IMR-90 (cell line): ENCODE results near the gene PLD1. TPM values are rescaled to one million over a fixed set of nuclear protein-coding genes. Genes with fewer than 3 reads are reported as not detected.

ENCODE experiments used
- ATAC-seq: fragments of 200-7000 bp; cut with Tn5 transposase; 2 replicates; pipeline ENCODE4 v1.9.1; 2020; ENCODE audit warnings: low read depth, mild to moderate bottlenecking, moderate library complexity
- BruUV-seq: library from RNA; stranded (reverse); fragments of 400-500 nt; replicated peaks from 2 replicates; lab custom pipeline; 2021; lab: Mats Ljungman, UMichigan
- CTCF ChIA-PET: fragments of 300-600 bp; formaldehyde crosslinking; extraction: SDS; loops from one replicate; lab custom pipeline; 2021; ENCODE audit warnings: antibody characterized with exemption; lab: Yijun Ruan, JAX
- POLR2A ChIA-PET: fragments of 300-600 bp; sonication (Branson Sonifier 250); formaldehyde crosslinking; loops from one replicate; lab custom pipeline; 2022; ENCODE audit warnings: antibody characterized with exemption; ENCODE audit not compliant: unreplicated experiment; lab: Charles Lee
- DNase-seq: peaks from one replicate; pipeline ENCODE4 v3.0.0; 2013
- H2AFZ ChIP-seq: replicated peaks from 2 replicates; pipeline ENCODE3; 2013; ENCODE audit warnings: low read length, mild to moderate bottlenecking; ENCODE audit not compliant: poor library complexity
- H2AK5ac ChIP-seq: 2 replicates; pipeline ENCODE4 v1.6.1; 2013; ENCODE audit warnings: low read depth, low read length, inconsistent platforms
- H2AK9ac ChIP-seq: replicated peaks from 2 replicates; pipeline ENCODE3; 2013; ENCODE audit warnings: mild to moderate bottlenecking, low read depth, low read length, moderate library complexity; ENCODE audit not compliant: poor library complexity
- H2BK120ac ChIP-seq: 2 replicates; pipeline ENCODE4 v1.6.1; 2013; ENCODE audit warnings: low read depth, low read length, inconsistent platforms
- H2BK15ac ChIP-seq: 3 replicates; pipeline ENCODE4 v1.6.1; 2013; ENCODE audit warnings: low read depth, low read length, inconsistent platforms
- H2BK20ac ChIP-seq: 2 replicates; pipeline ENCODE4 v1.6.1; 2013; ENCODE audit warnings: low read depth, mild to moderate bottlenecking, inconsistent platforms, low read length, moderate library complexity
- H2BK5ac ChIP-seq: 2 replicates; pipeline ENCODE4 v1.6.1; 2013; ENCODE audit warnings: mild to moderate bottlenecking, low read depth, low read length, inconsistent platforms; ENCODE audit not compliant: poor library complexity, severe bottlenecking
- H3K14ac ChIP-seq: replicated peaks from 2 replicates; pipeline ENCODE4 v1.6.1; 2013; ENCODE audit warnings: low read depth, low read length, inconsistent platforms
- H3K18ac ChIP-seq: 2 replicates; pipeline ENCODE4 v1.6.1; 2013; ENCODE audit warnings: low read depth, low read length, control low read depth
- H3K23ac ChIP-seq: 2 replicates; pipeline ENCODE4 v1.6.1; 2013; ENCODE audit warnings: low read depth, low read length, inconsistent platforms
- H3K27ac ChIP-seq: 2 replicates; pipeline ENCODE4 v1.5.1; 2013; ENCODE audit warnings: mild to moderate bottlenecking, control low read depth, low read length; ENCODE audit not compliant: insufficient read depth
- H3K27me3 ChIP-seq: 2 replicates; pipeline ENCODE4 v1.6.1; 2013; ENCODE audit warnings: low read length; ENCODE audit not compliant: control insufficient read depth, insufficient read depth
- H3K36me3 ChIP-seq: 2 replicates; pipeline ENCODE4 v1.6.1; 2013; ENCODE audit warnings: low read length, mixed read lengths; ENCODE audit not compliant: control insufficient read depth, insufficient read depth
- H3K4ac ChIP-seq: 2 replicates; pipeline ENCODE4 v1.6.1; 2013; ENCODE audit warnings: low read depth, low read length, inconsistent platforms
- H3K4me1 ChIP-seq: 2 replicates; pipeline ENCODE4 v1.6.1; 2013; ENCODE audit warnings: low read length, mixed read lengths; ENCODE audit not compliant: control insufficient read depth, insufficient read depth
- H3K4me2 ChIP-seq: 2 replicates; pipeline ENCODE4 v1.6.1; 2013; ENCODE audit warnings: low read depth, mild to moderate bottlenecking, control low read depth, low read length, moderate library complexity
- H3K4me3 ChIP-seq: 2 replicates; pipeline ENCODE4 v1.5.1; 2013; ENCODE audit warnings: low read depth, mild to moderate bottlenecking, control low read depth, low read length, moderate library complexity; ENCODE audit not compliant: insufficient read depth
- H3K56ac ChIP-seq: 2 replicates; pipeline ENCODE4 v1.6.1; 2013; ENCODE audit warnings: low read length, inconsistent platforms; ENCODE audit not compliant: insufficient read depth; ENCODE audit errors: extremely low read depth
- H3K79me1 ChIP-seq, 2 experiments: 2 replicates each; pipeline ENCODE4 v1.6.1; 2013; ENCODE audit warnings: low read length in 2 of 2, inconsistent platforms in 1 of 2, low read depth in 1 of 2
- H3K9ac ChIP-seq: 2 replicates; pipeline ENCODE4 v1.6.1; 2013; ENCODE audit warnings: low read depth, low read length, control low read depth
- H3K9me1 ChIP-seq: 2 replicates; pipeline ENCODE4 v1.6.1; 2013; ENCODE audit warnings: low read length, inconsistent platforms; ENCODE audit not compliant: insufficient read depth
- H3K9me3 ChIP-seq: 2 replicates; pipeline ENCODE4 v1.6.1; 2013; ENCODE audit warnings: low read length; ENCODE audit not compliant: control insufficient read depth, insufficient read depth
- H4K20me1 ChIP-seq: 2 replicates; pipeline ENCODE4 v1.6.1; 2013; ENCODE audit warnings: low read length, inconsistent platforms; ENCODE audit not compliant: insufficient read depth
- H4K5ac ChIP-seq: 2 replicates; pipeline ENCODE4 v1.6.1; 2013; ENCODE audit warnings: mild to moderate bottlenecking, low read depth, low read length, control low read depth
- H4K8ac ChIP-seq, 2 experiments: 2 replicates each; pipeline ENCODE4 v1.6.1; 2013; ENCODE audit warnings: low read depth in 2 of 2, low read length in 2 of 2, control low read depth in 1 of 2, inconsistent platforms in 1 of 2
- H4K91ac ChIP-seq: 2 replicates; pipeline ENCODE4 v1.6.1; 2013; ENCODE audit warnings: low read depth, low read length, inconsistent platforms; ENCODE audit not compliant: insufficient read depth
- RCOR1 ChIP-seq: IDR thresholded peaks from 2 replicates; pipeline ENCODE4 v1.6.1; 2012; ENCODE audit warnings: mild to moderate bottlenecking, low read length, improper control_type of control experiment; ENCODE audit not compliant: insufficient replicate concordance
- WGBS, 2 experiments: methylation state at CpG; one replicate each; pipeline versions ENCODE4 v1.1.5 to v1.1.7; 2013; ENCODE audit warnings: missing lambda C conversion rate in 2 of 2; ENCODE audit not compliant: insufficient read length in 1 of 2; ENCODE audit errors: extremely low coverage in 2 of 2; 5-methylcytosine and 5-hydroxymethylcytosine counted together
- dilution Hi-C: fragments of 300-500 bp; cut with HindIII; formaldehyde crosslinking; loops from one replicate; pipeline ENCODE4 v1.14.3; 2018; ENCODE audit warnings: low sequenced_read_pairs; ENCODE audit not compliant: unreplicated experiment
- in situ Hi-C: fragments of 300-500 bp; cut with MboI; formaldehyde crosslinking; loops from 3 replicates; pipeline ENCODE4 v1.14.3; 2019; ENCODE audit warnings: low sequenced_read_pairs, inconsistent platforms, mixed read lengths
- intact Hi-C: fragments of 100-400 bp; cut with micrococcal nuclease; formaldehyde crosslinking; loops from 2 replicates; pipeline ENCODE4 v1.10.0; 2022
- polyA plus RNA-seq, 3 experiments: library from polyadenylated mRNA; depleted of rRNA; stranded (reverse); fragments of >200 nt; gene quantifications; 2 replicates each; pipeline ENCODE4 v1.2.3, GENCODE V29; 2012; ENCODE audit warnings: low replicate concordance in 1 of 3
- total RNA-seq: library from RNA; depleted of rRNA; stranded (reverse); fragments of >200 nt; gene quantifications from 2 replicates; pipeline ENCODE4 v1.2.3, GENCODE V29; 2012

PLD1 gene
- total and polyA plus RNA-seq, 2 of the 4 experiments (the other 2 are of a cell fraction): 3.3 to 9.7 TPM

DNA sequence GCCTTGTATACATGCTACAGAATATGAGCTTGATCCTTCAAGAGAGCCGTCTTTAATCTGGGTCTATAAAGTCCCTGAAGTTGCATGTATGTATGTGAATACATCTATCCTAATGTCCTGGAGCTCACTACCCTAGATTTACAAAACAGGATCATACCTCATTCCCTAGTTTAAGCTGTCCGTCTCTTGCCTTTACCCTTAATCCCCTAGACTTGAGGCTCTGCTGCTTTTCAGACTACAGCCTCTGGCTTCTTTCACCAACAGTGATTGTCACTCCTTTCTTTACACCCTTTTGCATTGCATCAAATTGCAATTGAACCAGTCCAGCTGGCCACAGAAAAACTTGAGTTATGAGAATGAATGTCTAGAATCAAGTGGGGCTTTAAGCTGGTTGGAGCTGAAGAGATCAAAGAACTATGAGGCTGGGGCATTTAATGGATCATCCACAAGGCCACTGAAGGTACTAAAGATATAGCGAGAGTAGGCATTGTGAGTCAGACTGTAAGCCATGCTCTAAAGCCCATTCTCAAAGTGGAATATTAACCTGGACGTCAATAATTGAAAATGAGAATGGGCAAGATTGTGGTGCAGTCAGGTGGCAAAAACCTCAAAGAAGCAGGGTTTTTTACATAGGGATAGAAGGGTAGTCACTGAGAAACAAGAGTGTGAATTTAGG is 12.3 kb upstream of the PLD1 start:
- dilution Hi-C loops (no loop called here), intact Hi-C loops (no loop called here)
- CTCF ChIA-PET: interaction anchor here (1.4 kb wide), 1 partner anchor 11 kb away, joined by 7 read pairs; no protein-coding TSS in a partner anchor

More for the DNA sequence above, 12.3 kb upstream of the PLD1 start:
- 100% methylated on average over 1 of the region's 4 CpGs; no CpG with 5 or more reads in 1 of the 2 experiments for WGBS, 2 experiments
- no peak for DNase-seq
- Histone ChIP-seq H3K9me1 (peaks cover 4% of the 10 kb centered on the region; the same call in 1 of the 2 replicates), H2AFZ (no peak overlapping the region), H3K9me3 (no peaks in the 10 kb centered on the region), H4K8ac (no peak overlapping the region), H3K14ac (no peak overlapping the region), H4K5ac (no peak overlapping the region), H2AK9ac (no peak overlapping the region), H3K4me3 (no peak overlapping the region), H2BK120ac (no peak overlapping the region), H2BK20ac (no peak overlapping the region), H2BK15ac (no peak overlapping the region), H3K23ac (no peak overlapping the region), H4K91ac (no peak overlapping the region), H3K27ac (no peak overlapping the region), H3K36me3 (no peaks in the 10 kb centered on the region), H2AK5ac (no peak overlapping the region), H3K9ac (no peak overlapping the region), H3K27me3 (no peaks in the 10 kb centered on the region), H3K56ac (no peak overlapping the region), H2BK5ac (no peak overlapping the region), H3K18ac (no peak overlapping the region), H3K4ac (no peak overlapping the region), H3K79me1 (no peaks in the 10 kb centered on the region), H3K4me2 (no peak overlapping the region), H4K20me1 (no peaks in the 10 kb centered on the region), H3K4me1 (peaks cover 8% of the 10 kb centered on the region)
- TF ChIP-seq RCOR1: no peak
- ATAC-seq: no peak
- BruUV-seq: no TSS peak
- in situ Hi-C loops: no loop called here
- POLR2A ChIA-PET: no interaction called here
